ENCODE data around the gene MRPL33. TPM values are rescaled to one million over a fixed set of nuclear protein-coding genes. Genes with fewer than 3 reads are reported as not detected.
A peak's percentile ranks its signal among the peaks of the same experiment; 100 is the strongest.

MRPL33 gene
- total and polyA plus RNA-seq, 2 of the 13 experiments (the other 11 are each of a cell fraction or from before 2014, with no cell fraction given), result 69.7 to 218 TPM

DNA sequence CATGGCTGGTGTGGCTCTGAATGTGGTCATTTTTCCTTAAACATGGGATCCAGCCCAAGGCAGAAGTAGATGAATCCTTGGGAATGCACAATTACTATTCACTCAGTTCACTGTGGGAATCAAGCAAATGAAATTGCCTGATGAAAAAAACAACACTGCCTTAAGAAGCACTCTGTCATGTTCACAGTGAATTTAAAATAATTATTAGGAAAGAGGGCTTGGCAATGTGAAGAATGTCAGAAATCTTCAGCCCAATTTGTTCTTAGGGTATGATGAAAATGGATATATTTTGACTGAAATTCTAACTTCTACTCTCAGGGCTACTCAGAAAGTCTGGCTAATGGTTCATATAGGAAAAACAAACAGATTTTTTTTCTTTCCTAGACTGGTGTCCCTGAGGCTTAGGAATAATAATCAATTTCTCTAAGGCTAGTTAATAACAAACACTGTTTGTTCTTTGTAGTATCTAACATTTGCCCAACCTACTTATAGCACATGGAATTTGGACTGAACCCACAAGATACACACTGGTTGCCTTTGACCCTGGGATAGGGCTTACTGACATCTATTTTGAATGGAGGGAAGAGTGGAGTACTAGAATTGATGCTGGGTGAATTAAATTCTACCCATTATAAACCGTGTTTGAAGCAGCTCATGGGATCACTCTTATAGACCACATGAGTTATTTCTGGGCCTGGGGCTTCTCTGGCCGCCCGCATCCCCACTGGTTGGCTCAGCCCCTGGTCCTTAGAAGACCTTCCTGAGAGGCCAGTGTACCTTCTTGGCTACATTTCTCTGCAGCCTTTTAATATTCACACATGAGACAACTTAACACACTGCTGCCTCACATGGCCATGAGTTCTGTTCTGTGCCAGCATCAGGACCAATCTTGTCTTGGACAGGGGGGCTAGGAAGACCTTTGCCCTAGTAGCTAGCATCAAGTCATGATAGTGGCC is 8.3 kb upstream of the MRPL33 start (continued):
- TF ChIP-seq, protein P1, sequence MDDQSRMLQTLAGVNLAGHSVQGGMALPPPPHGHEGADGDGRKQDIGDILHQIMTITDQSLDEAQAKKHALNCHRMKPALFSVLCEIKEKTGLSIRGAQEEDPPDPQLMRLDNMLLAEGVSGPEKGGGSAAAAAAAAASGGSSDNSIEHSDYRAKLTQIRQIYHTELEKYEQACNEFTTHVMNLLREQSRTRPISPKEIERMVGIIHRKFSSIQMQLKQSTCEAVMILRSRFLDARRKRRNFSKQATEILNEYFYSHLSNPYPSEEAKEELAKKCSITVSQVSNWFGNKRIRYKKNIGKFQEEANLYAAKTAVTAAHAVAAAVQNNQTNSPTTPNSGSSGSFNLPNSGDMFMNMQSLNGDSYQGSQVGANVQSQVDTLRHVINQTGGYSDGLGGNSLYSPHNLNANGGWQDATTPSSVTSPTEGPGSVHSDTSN (CRISPR knock-in tag; IDR thresholded peaks at IDR 0.05; ENCODE audit: borderline replicate concordance), result no peak
- TF ChIP-seq SAP130 (CRISPR knock-in tag; IDR thresholded peaks at IDR 0.05; ENCODE audit: low read depth) (peak; percentile 82), REXO4 (CRISPR knock-in tag; IDR thresholded peaks at IDR 0.05; ENCODE audit: borderline replicate concordance) (no peak), FIP1L1 (IDR thresholded peaks at IDR 0.05; ENCODE audit: borderline replicate concordance, insufficient read depth, low read depth, low read length) (no peak), SMAD9 (CRISPR knock-in tag; IDR thresholded peaks at IDR 0.05) (0 out of 2 replicates have a peak, but pooled peaks have one; percentile 55), ZFP91 (CRISPR knock-in tag; IDR thresholded peaks at IDR 0.05; ENCODE audit: borderline replicate concordance) (no peak), RERE (CRISPR knock-in tag; IDR thresholded peaks at IDR 0.05; ENCODE audit: low read depth) (peak; percentile 63; the same call in 1 of the 2 replicates), ZFP82 (CRISPR knock-in tag; IDR thresholded peaks at IDR 0.05; ENCODE audit: borderline replicate concordance) (no peak), GATAD2A (CRISPR knock-in tag; IDR thresholded peaks at IDR 0.05) (peak; percentile 97), ATF7-NPFF (CRISPR knock-in tag; IDR thresholded peaks at IDR 0.05; ENCODE audit: low read depth) (no peak), ARID5B (CRISPR knock-in tag; IDR thresholded peaks at IDR 0.05) (peak; percentile 100), ZSCAN30 (CRISPR knock-in tag; IDR thresholded peaks at IDR 0.05) (no peak)
- TF ChIP-seq, protein P2, sequence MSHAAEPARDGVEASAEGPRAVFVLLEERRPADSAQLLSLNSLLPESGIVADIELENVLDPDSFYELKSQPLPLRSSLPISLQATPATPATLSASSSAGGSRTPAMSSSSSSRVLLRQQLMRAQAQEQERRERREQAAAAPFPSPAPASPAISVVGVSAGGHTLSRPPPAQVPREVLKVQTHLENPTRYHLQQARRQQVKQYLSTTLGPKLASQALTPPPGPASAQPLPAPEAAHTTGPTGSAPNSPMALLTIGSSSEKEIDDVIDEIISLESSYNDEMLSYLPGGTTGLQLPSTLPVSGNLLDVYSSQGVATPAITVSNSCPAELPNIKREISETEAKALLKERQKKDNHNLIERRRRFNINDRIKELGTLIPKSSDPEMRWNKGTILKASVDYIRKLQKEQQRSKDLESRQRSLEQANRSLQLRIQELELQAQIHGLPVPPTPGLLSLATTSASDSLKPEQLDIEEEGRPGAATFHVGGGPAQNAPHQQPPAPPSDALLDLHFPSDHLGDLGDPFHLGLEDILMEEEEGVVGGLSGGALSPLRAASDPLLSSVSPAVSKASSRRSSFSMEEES (CRISPR knock-in tag; IDR thresholded peaks at IDR 0.05), result 0 out of 2 replicates have a peak, but pooled peaks have one; percentile 54
